Esophagus muscularis mucosa (tissue), 4 donors: ENCODE results near the gene ULK3. TPM values are rescaled to one million over a fixed set of nuclear protein-coding genes. Genes with fewer than 3 reads are reported as not detected.

Experiments
- DNase-seq: peaks from one replicate; pipeline ENCODE4 v3.0.0-alpha.2; 2017; ENCODE audit errors: extremely low spot score
- H3K27ac ChIP-seq, 4 donors: fragments of 200-600 bp; sonication (generic); replicated peaks in 1 of 4; 1 replicate in 3 of 4; 2 replicates in 1 of 4; pipeline ENCODE4 v1.5.1; 2016 to 2019; ENCODE audit warnings: mild to moderate bottlenecking in 1 of 4
- H3K27me3 ChIP-seq, 4 donors: fragments of 200-600 bp; sonication (generic); one replicate each; pipeline versions ENCODE4 v1.5.1 to v1.6.0; 2016 to 2019
- H3K36me3 ChIP-seq, 4 donors: fragments of 200-600 bp; sonication (generic); one replicate each; pipeline ENCODE4 v1.5.1; 2016 to 2019
- H3K4me1 ChIP-seq, 4 donors: fragments of 200-600 bp; sonication (generic); one replicate each; pipeline ENCODE4 v1.5.1; 2016 to 2019
- H3K4me3 ChIP-seq, 4 donors: fragments of 200-600 bp; sonication (generic); 1 replicate in 2 of 4; 2 replicates in 2 of 4; pipeline ENCODE4 v1.5.1; 2016 to 2019; ENCODE audit warnings: mild to moderate bottlenecking in 4 of 4, moderate library complexity in 1 of 4
- H3K9me3 ChIP-seq, 4 donors: fragments of 200-600 bp; sonication (generic); 1 replicate in 3 of 4; 2 replicates in 1 of 4; pipeline ENCODE4 v1.5.1; 2016 to 2019
- CTCF ChIP-seq, 3 experiments: fragments of 200-600 bp in 2 of 3; fragments of 450-650 bp in 1 of 3; sonication (generic) in 2 of 3; IDR thresholded peaks; one replicate each; pipeline ENCODE4 v1.5.1; 2017 to 2019; ENCODE audit warnings: antibody characterized with exemption in 3 of 3, mild to moderate bottlenecking in 2 of 3, moderate library complexity in 1 of 3
- EP300 ChIP-seq: sonication (generic); formaldehyde crosslinking; IDR thresholded peaks from one replicate; pipeline ENCODE4 v1.6.1; 2017; ENCODE audit warnings: antibody characterized with exemption
- POLR2A ChIP-seq: fragments of 450-650 bp; IDR thresholded peaks from one replicate; pipeline ENCODE4 v1.6.1; 2017; ENCODE audit warnings: antibody characterized with exemption, moderate library complexity, mild to moderate bottlenecking, low read depth
- POLR2AphosphoS5 ChIP-seq, 2 donors: sonication (generic); formaldehyde crosslinking; IDR thresholded peaks; one replicate each; pipeline ENCODE4 v1.6.1; 2017; ENCODE audit warnings: antibody characterized with exemption in 2 of 2
- WGBS: methylation state at CpG from one replicate; pipeline ENCODE4 v1.1.5; 2018; 5-methylcytosine and 5-hydroxymethylcytosine counted together
- intact Hi-C: fragments of 100-400 bp; cut with DNase I; formaldehyde crosslinking; loops from one replicate; pipeline ENCODE4 v1.15.1; 2023
- total RNA-seq, 4 donors: library from RNA; depleted of rRNA; stranded (reverse); fragments of >200 nt; gene quantifications; one replicate each; pipeline versions ENCODE4 v1.1.0 to v1.2.1, GENCODE V29; 2016

Gene ULK3
- total RNA-seq, 4 donors from 2014 or later = 24.5 to 49.2 (median 35.4) TPM

GRCh38 chr15:74808840-74809229 is 34.1 kb downstream of the ULK3 start:
- intact Hi-C loops = loop anchor here (5.0 kb wide), 1 partner anchor 37 kb away; no protein-coding TSS in a partner anchor
- no peak overlapping the region for H3K4me3 ChIP-seq

GRCh38 chr15:74808078-74808839 is 34.7 kb downstream of the ULK3 start:
- intact Hi-C loops = loop anchor here (5.0 kb wide), 1 partner anchor 36 kb away; no protein-coding TSS in a partner anchor
- peaks cover 0 to 15% (median 0%) of the 10 kb centered on the region in 4 donors for H3K27me3 ChIP-seq
- no peak for TF ChIP-seq EP300
- no peak for TF ChIP-seq POLR2AphosphoS5 (IDR thresholded peaks at IDR 0.05)
- peaks cover under 1 to 15% (median 10%) of the 10 kb centered on the region in 4 donors for H3K36me3 ChIP-seq
- peaks cover 0 to 4% (median 0%) of the 10 kb centered on the region in 4 donors for H3K4me1 ChIP-seq
- WGBS = 80% methylated on average over 18 of the region's 18 CpGs
- H3K9me3 ChIP-seq = no peaks in the 10 kb centered on the region
- no peak for DNase-seq
- no peak overlapping the region for H3K4me3 ChIP-seq
- no peak overlapping the region for H3K27ac ChIP-seq

More at GRCh38 chr15:74808840-74809229, 34.1 kb downstream of the ULK3 start:
- WGBS = 58% methylated on average over 4 of the region's 4 CpGs
- Histone ChIP-seq H3K4me1 (peaks cover 0 to 4% (median 0%) of the 10 kb centered on the region in 4 donors), H3K36me3 (peaks cover 0 to 9% (median 4%) of the 10 kb centered on the region in 4 donors), H3K27me3 (peaks cover 0 to 15% (median 0%) of the 10 kb centered on the region in 4 donors), H3K9me3 (no peaks in the 10 kb centered on the region), H3K27ac (no peak overlapping the region)
- no peak for DNase-seq
- TF ChIP-seq POLR2AphosphoS5 (IDR thresholded peaks at IDR 0.05) (no peak), POLR2A (no peak), EP300 (no peak), CTCF (IDR thresholded peaks at IDR 0.05) (no peak)

GRCh38 chr15:74807282-74807681 is 35.7 kb downstream of the ULK3 start:
- Histone ChIP-seq H3K27me3 (peaks cover 0 to 15% (median 0%) of the 10 kb centered on the region in 4 donors), H3K36me3 (peaks cover 10 to 24% (median 19%) of the 10 kb centered on the region in 4 donors), H3K4me3 (no peak overlapping the region), H3K4me1 (no peaks in the 10 kb centered on the region), H3K27ac (no peak overlapping the region), H3K9me3 (no peaks in the 10 kb centered on the region)
- TF ChIP-seq EP300 (no peak), POLR2A (no peak), POLR2AphosphoS5 (IDR thresholded peaks at IDR 0.05) (no peak), CTCF (IDR thresholded peaks at IDR 0.05) (no peak)
- intact Hi-C loops = loop anchor here (5.0 kb wide), 1 partner anchor 35 kb away; no protein-coding TSS in a partner anchor
- WGBS = 54% methylated on average over 5 of the region's 5 CpGs
- DNase-seq = no peak

GRCh38 chr15:74804935-74805334 is 38.0 kb downstream of the ULK3 start:
- Histone ChIP-seq H3K4me3 (no peak overlapping the region), H3K27me3 (peaks cover 0 to 15% (median 0%) of the 10 kb centered on the region in 4 donors), H3K4me1 (peaks cover 5 to 8% (median 6%) of the 10 kb centered on the region in 4 donors), H3K27ac (no peak overlapping the region), H3K36me3 (peaks cover 11 to 47% (median 41%) of the 10 kb centered on the region in 4 donors), H3K9me3 (no peaks in the 10 kb centered on the region)
- no peak for TF ChIP-seq POLR2A
- TF ChIP-seq CTCF (IDR thresholded peaks at IDR 0.05) = no peak
- no peak for TF ChIP-seq POLR2AphosphoS5 (IDR thresholded peaks at IDR 0.05)
- TF ChIP-seq EP300 = no peak
- intact Hi-C loops = loop anchor here (5.0 kb wide), 1 partner anchor 33 kb away; no protein-coding TSS in a partner anchor
- 64% methylated on average over 6 of the region's 6 CpGs for WGBS
- no peak for DNase-seq

- no peak overlapping the region for H3K4me3 ChIP-seq
- intact Hi-C loops = no loop called here
- H3K27ac ChIP-seq = no peak overlapping the region
- H3K27me3 ChIP-seq = no peaks in the 10 kb centered on the region
- H3K4me1 ChIP-seq = peaks cover 11 to 20% (median 17%) of the 10 kb centered on the region in 4 donors
- H3K9me3 ChIP-seq = no peaks in the 10 kb centered on the region
- H3K36me3 ChIP-seq = peaks cover 11 to 64% (median 57%) of the 10 kb centered on the region in 4 donors
- TF ChIP-seq EP300 = no peak
- TF ChIP-seq POLR2AphosphoS5 (IDR thresholded peaks at IDR 0.05) = no peak
- no peak for TF ChIP-seq POLR2A
- no peak for TF ChIP-seq CTCF (IDR thresholded peaks at IDR 0.05)
- no peak for DNase-seq
- 89% methylated on average over 31 of the region's 31 CpGs for WGBS
These were observed 40.0 kb downstream of the ULK3 start for GRCh38 chr15:74802862-74803447.
